Loucy (cell line): ENCODE data around the gene CYTH1.

ENCODE experiments used
- CTCF ChIP-seq: fragments of 200-600 bp; sonication (generic); conservative IDR thresholded peaks from 2 replicates; pipeline ENCODE4 v1.5.1; 2014; ENCODE audit warnings: mild to moderate bottlenecking, antibody characterized with exemption, low read length
- EZH2phosphoT487 ChIP-seq: fragments of 200-600 bp; IDR thresholded peaks from 2 replicates; pipeline ENCODE4 v1.6.1; 2018; ENCODE audit warnings: antibody characterized with exemption, mild to moderate bottlenecking, moderate library complexity, borderline replicate concordance

GRCh38 chr17:78726513-78726912 lies 55.6 kb downstream of the CYTH1 start:
- no peak for TF ChIP-seq CTCF
- no peak for TF ChIP-seq EZH2phosphoT487
